Stimulated activated CD4-positive, alpha-beta T cell treated with anti-CD3 and anti-CD28 coated beads, Interleukin-12 subunit alpha, Interleukin-12 subunit beta, amount 100 ng/mL, for 48 hours (primary cell): ENCODE measurements around the gene NDUFB8.
A peak's percentile ranks its signal among the peaks of the same experiment; 100 is the strongest.

Experiments used
- DNase-seq, 3 donors: peaks; one replicate each; pipeline ENCODE4 v3.0.0-alpha.2; 2020; ENCODE audit warnings: low read depth in 2 of 3, low spot score in 1 of 3

Gene NDUFB8

GRCh38 chr10:100537475-100537874, 7.8 kb upstream of the NDUFB8 start:
- no peak for DNase-seq

- DNase-seq, result peak; percentile 77 to 87 (median 79)
Measured at GRCh38 chr10:100535715-100536353, 6.2 kb upstream of the NDUFB8 start, which contains the start of gene HIF1AN. HIF1AN (plus strand) TSS chr10:100535943; CDS start chr10:100535959, 16 bp downstream.

- DNase-seq, result no peak
Measured at GRCh38 chr10:100535338-100535714, 5.7 kb upstream of the NDUFB8 start.

DNA sequence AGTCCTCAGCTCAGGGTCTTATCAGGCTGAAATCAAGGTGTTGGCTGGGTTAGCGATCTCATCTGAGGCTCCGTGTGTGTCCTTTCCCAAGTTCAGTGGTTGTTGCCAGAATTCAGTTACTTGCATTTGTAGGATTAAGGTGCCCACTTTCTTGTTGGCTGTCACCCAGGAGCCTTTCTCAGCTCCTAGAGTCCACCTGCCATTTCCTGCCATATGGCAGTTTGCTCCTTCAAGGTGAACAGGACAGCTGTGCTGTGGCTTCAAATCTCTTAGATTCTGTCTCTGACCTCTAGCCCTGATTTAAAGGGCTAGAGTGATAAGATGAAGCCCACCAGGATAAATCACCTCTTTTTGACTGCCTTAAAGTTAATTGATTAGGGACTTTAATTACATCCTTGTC, 5.1 kb upstream of the NDUFB8 start:
- no peak for DNase-seq

GRCh38 chr10:100531761-100532160, 2.1 kb upstream of the NDUFB8 start:
- DNase-seq, result no peak

DNA sequence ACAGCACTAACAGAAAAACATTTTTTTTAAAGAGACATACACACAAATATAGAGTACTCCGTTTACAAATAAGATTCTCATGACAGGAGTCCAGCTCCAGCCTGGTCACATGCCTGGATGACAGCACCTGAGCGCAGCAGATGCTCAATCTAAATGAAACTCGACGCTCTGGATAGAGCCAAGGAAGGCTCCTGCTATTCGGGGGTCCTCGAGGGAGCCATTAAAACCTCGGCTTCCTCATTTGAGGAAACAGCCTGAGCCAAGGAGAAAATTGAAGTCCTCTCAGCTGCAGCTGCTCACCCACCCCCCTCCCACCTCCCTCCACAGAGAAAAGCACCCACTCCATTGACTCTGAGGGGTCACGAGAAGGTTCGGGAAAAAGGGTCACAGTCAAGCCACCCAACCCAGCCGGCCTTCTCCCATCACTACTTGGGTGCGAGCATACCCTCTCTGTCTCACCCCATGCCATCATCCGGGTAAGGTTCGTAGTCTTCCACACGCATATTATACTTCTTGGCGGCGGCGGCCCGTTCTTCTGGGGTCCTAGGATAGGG, 673 bp downstream of the NDUFB8 start:
- no peak for DNase-seq

- DNase-seq, result no peak
Measured at GRCh38 chr10:100528123-100528886, 1.4 kb downstream of the NDUFB8 start.

DNA sequence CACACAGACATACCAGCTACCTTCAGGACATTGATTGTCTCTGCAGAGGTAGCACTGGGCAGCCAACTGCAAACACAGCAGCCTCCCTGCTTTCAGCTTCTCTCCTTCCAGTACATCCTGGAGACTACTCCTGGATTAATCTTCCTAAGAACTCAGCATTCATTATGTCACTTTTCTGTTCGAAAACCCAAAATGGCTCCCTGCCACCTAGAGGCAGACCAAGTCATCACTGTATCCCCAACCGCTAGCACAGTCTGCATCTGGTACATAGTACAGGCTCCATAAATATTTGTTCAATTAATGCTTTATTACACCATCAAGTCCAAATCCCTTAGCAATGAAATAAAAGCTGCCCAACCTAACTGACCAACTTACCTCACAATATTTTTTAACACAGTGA, 5.0 kb downstream of the NDUFB8 start:
- no peak for DNase-seq

- no peak for DNase-seq
Measured at GRCh38 chr10:100524206-100524605, 5.5 kb downstream of the NDUFB8 start.

- DNase-seq, result no peak
Measured at GRCh38 chr10:100522945-100523344, 6.7 kb downstream of the NDUFB8 start.

DNA sequence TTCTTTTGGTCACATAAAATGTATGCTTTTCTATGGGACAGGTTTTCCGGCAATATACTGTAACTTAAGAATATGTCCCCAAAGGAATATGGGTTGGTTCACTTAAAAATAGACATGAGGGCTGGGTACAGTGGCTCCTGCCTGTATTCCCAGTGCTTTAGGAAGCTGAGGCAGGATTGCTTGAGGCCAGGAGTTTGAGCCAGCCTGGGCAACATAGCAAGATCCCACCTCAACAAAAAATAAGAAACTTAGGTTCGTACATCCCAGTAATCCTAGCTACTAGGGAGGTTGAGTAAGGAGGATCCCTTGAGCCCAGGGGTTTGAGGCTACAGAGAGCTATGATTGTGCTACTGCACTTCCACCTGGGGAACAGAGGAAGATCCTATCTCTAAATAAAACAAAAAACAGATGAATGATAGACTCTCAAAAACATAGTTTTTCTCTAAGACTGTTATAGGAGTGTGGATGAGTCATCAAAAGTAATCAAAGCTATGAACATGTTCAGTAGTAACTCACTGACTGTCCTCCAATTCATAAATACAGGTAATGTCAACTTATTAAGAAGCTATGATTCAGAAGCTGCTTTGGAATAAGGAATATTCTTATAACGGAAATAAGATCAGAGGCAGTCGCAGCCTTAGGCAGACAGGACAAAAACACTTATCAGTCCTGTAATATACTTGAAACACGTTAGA, 7.4 kb downstream of the NDUFB8 start:
- no peak for DNase-seq

DNA sequence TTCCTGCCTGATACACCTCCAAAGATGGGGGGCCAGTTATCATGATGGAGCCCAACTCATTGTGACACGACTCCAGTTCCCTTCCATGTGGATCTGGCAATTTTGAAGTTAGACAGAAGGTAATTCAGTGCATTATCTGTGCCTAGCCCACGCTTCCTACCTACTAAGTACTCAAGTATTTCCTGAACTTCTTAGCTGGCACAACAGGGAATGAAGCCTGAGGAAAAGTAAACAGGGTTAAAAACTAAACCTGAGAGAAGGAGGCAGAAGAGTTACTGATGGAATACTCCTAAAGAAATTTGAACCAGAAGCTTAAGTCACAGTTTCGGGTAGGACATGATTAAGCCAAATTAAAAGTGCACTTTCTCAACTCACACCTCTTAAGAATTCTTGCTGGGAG, 8.9 kb downstream of the NDUFB8 start:
- no peak for DNase-seq

- DNase-seq, result no peak
Measured at GRCh38 chr10:100519311-100520051, 10.2 kb downstream of the NDUFB8 start, which contains the start of gene SEC31B. SEC31B (minus strand) TSS chr10:100519861; CDS start chr10:100516952, 2,909 bp downstream.

DNA sequence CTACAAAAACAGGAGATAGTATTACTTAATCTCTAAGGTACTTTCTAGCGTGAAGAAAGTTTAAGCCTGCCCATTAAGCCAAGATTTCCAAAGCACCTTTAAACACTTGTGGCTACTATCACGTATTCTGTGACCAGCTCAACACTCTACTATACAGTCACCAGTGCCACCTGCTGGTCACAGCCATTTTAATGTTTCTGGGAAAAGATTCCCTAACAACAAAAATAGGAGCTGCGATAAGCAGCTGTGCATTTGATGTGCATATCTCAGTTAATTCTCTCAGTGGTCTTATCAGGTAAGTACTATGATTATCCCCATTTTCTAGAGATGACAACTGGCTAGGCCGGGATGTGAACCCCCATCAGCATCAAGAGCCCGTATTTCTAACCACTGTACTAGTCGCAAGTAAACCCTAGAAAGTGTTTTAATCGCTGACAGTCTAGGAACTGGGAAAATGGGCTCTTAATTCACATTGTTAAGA, 10.9 kb downstream of the NDUFB8 start:
- peak in 2 of 3 donors; percentile 56 to 75 for DNase-seq

DNA sequence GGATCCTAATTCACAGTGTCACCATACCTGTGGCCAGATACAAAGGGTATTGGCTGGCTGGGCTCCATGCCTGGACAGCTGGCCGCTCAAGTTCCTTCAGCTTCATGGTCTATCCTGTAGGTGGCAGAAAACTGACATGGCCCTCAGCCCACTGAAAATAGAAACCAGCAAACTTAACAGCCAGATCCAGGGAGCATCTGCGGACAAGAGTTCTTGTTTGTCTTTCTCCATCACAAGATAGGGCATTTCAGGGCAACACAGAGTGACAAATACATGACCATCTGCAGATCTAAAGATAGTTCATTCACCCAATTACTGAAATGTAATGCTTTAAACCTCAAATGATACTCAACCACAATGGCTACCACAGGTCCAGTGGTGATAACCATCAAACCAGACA, 12.8 kb downstream of the NDUFB8 start:
- DNase-seq, result no peak

GRCh38 chr10:100515612-100516011, 14.1 kb downstream of the NDUFB8 start:
- no peak for DNase-seq

- peak in 2 of 3 donors; percentile 53 to 64 for DNase-seq
Measured at GRCh38 chr10:100510533-100511308, 18.9 kb downstream of the NDUFB8 start.

DNA sequence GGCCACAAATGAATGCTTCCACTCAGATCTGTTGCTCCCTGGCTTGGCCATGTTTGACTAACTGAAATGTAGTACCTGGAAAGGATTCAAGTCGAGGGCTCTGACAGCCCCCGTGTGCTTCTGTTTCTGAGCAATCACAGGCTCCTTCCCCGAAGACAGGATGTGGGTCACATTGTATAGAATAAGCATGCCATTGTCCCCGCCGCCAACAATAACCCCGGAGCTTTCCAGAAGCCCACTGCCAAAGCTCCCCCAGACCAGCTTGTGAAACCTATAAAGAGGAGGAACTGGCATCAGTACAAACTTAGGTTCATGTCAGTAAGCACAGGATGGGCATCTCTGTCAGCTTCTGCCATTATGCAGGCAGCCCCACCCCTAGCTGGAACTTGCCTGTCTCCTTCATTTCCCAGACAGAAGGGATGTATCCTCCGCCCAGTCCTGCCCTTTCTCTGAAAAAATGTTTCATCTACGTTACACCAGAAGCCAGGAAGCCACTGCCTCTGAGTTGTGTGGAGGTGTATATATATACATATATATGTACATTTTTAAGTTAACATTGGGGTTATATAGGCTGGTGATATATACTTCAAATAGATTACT, 20.3 kb downstream of the NDUFB8 start:
- DNase-seq, result peak; percentile 43 to 61 (median 58)

DNA sequence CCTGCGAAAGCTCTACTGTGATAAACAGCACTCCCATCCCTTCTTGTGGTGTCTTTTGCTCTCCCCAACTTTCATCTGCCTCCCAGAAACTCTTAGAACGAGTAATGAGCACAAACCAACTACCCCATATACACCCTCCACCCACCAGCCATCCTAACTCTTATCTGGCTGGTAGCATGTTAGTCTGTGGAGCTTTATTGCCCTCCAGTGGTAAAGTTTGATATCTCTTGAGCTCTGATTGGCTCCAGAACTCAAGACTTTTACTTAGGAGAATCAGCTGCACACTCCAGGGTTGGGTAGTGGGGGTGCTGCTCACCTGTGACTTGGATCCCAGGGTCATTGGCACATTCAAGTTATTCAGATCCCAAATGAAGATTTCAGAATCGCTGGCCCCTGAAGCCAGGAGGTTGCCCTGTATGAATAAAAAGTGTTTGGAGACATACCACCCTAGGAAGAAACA, 20.9 kb downstream of the NDUFB8 start:
- DNase-seq, result peak in 1 of 3 donors; percentile 71
